ENCODE data around the gene ARID1A. TPM values are rescaled to one million over a fixed set of nuclear protein-coding genes. Genes with fewer than 3 reads are reported as not detected.

ARID1A gene
- total RNA-seq, 4 donors from 2014 or later = 49.6 to 90.0 (median 54.3) TPM

DNA sequence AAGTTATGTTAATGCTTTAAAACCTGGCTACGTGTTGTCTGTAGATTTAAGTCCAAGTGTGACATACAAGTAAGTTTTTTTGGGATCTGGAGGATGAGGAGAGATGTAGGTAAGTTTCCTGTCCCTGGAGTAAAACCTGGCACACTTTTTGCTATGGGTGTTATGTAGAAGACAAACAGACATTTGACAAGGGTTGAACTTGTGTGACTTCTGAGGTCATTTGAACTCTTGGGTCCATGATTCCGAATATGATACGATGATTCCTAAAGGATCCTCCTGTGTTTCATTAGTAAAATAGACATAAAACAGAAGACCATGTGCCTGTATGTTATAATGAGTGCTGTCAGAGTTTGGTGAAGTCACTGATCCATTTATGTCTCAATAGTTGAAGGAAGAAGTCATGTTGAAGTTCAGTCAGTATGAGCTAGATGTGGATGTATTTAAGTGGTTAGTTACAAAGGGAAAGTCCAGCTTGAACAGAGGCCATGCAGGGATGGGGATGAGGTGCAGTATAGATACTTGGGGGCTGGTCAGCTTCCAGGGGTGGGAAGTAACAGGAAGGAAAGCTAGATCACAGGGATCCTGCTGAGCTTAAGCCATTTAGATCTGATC lies 44.3 kb downstream of the ARID1A start:
- no peak for TF ChIP-seq POLR2A (IDR thresholded peaks at IDR 0.05)
- H3K36me3 ChIP-seq = peaks cover 0 to 73% (median 4%) of the 10 kb centered on the region in 3 donors
- H3K27me3 ChIP-seq = no peaks in the 10 kb centered on the region
- no peaks in the 10 kb centered on the region for H3K9me3 ChIP-seq
- H3K4me3 ChIP-seq = no peak overlapping the region
- H3K27ac ChIP-seq = peak overlapping the region in 2 of 4 donors; percentile 5 to 41
- WGBS, 2 donors = 64 to 76% methylated on average over 3 of the region's 3 CpGs
- H3K4me1 ChIP-seq = peaks cover 0 to 71% (median 20%) of the 10 kb centered on the region in 4 donors
- no peak for DNase-seq (ENCODE audit: low spot score in 2 of 2)

DNA sequence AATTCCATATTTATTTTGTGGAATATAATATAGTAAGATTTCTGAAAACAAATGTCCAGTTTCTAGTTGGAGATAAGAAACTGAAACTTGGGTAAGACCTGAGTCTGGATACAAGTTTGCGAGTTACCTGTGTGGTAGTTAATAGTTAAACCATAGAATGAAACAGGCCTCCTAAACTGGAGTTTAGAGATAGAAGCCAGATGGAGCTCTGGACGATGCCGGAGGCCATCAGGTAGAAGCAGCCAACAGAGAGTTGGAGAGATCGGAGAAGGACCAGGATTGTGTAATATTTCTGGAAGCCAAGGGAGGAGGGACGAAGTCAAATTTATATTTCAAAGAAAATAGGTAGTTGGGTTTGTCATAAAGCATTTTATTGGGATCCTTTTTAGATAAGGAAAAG lies 45.1 kb downstream of the ARID1A start:
- whole genome bisulfite sequencing, 2 donors = 83% methylated on average over 5 of the region's 5 CpGs
- Histone ChIP-seq H3K27me3 (no peaks in the 10 kb centered on the region), H3K4me1 (peaks cover 0 to 71% (median 22%) of the 10 kb centered on the region in 4 donors)

DNA sequence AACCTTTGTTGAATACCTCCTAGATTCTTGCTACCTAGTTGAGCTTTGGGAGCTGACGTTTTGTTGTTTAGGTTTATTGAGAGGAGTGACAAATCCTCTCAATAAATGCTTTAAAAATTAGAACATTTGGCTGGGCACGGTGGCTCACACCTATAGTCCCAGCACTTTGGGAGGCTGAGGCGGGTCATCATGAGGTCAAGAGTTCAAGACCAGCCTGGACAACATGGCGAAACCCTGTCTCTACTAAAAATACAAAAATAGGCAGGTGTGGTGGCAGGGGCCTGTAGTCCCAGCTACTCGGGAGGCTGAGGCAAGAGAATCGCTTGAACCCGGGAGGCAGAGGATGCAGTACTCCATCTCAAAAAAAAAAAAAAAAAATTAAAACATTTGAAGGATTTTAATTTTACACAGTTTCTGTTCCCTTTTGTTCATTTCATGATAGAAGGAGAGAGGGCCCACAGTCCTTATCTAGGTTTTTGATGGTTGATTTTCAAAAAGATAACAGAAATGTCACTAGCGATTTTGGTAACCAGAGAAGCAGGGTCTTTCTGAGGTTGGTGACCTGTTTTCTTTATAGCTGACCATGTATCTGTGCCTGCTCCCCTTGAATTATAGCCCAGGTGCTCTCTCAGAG lies 47.7 kb downstream of the ARID1A start:
- H3K36me3 ChIP-seq = peaks cover 0 to 64% (median 7%) of the 10 kb centered on the region in 3 donors
- no peaks in the 10 kb centered on the region for H3K27me3 ChIP-seq
- H3K4me1 ChIP-seq = peaks cover 0 to 90% (median 37%) of the 10 kb centered on the region in 4 donors
- WGBS, 2 donors = 78 to 80% methylated on average over 8 of the region's 8 CpGs
- peak overlapping the region in 3 of 4 donors; percentile 52 to 66 (median 53) for H3K27ac ChIP-seq
- TF ChIP-seq EP300 (IDR thresholded peaks at IDR 0.05) (no peak), CTCF (IDR thresholded peaks at IDR 0.05) (no peak), POLR2A (IDR thresholded peaks at IDR 0.05) (no peak)
- DNase-seq (ENCODE audit: low spot score in 2 of 2) = no peak
- no peaks in the 10 kb centered on the region for H3K9me3 ChIP-seq
- H3K4me3 ChIP-seq = no peak overlapping the region

More for the DNA sequence above, 45.1 kb downstream of the ARID1A start:
- Histone ChIP-seq H3K27ac (peak overlapping the region in 1 of 4 donors; percentile 3), H3K36me3 (peaks cover 0 to 73% (median 11%) of the 10 kb centered on the region in 3 donors), H3K4me3 (no peak overlapping the region), H3K9me3 (no peaks in the 10 kb centered on the region)
- DNase-seq (ENCODE audit: low spot score in 2 of 2) = no peak
- no peak for TF ChIP-seq POLR2A (IDR thresholded peaks at IDR 0.05)
- TF ChIP-seq CTCF (IDR thresholded peaks at IDR 0.05) = no peak
- TF ChIP-seq EP300 (IDR thresholded peaks at IDR 0.05) = no peak

- Histone ChIP-seq H3K27ac (peak overlapping the region in 3 of 4 donors; percentile 53 to 70 (median 66)), H3K4me1 (peaks cover 0 to 93% (median 36%) of the 10 kb centered on the region in 4 donors), H3K4me3 (no peak overlapping the region), H3K36me3 (peaks cover 0 to 60% (median 7%) of the 10 kb centered on the region in 3 donors), H3K9me3 (no peaks in the 10 kb centered on the region), H3K27me3 (no peaks in the 10 kb centered on the region)
- DNase-seq (ENCODE audit: low spot score in 2 of 2) = peak in 1 of 2 donors; percentile 65
- 49 to 53% methylated on average over 8 of the region's 8 CpGs for WGBS, 2 donors
- TF ChIP-seq POLR2A (IDR thresholded peaks at IDR 0.05) (no peak), CTCF (IDR thresholded peaks at IDR 0.05) (no peak), EP300 (IDR thresholded peaks at IDR 0.05) (peak in 1 of 2 donors; percentile 82)
Observed at GRCh38 chr1:26744075-26744959, 48.5 kb downstream of the ARID1A start.

GRCh38 chr1:26745191-26745590 lies 49.4 kb downstream of the ARID1A start:
- peak overlapping the region in 3 of 4 donors; percentile 53 to 70 (median 66) for H3K27ac ChIP-seq
- H3K27me3 ChIP-seq = no peaks in the 10 kb centered on the region
- no peak for DNase-seq (ENCODE audit: low spot score in 2 of 2)
- H3K4me1 ChIP-seq = peaks cover 0 to 95% (median 37%) of the 10 kb centered on the region in 4 donors
- no peak overlapping the region for H3K4me3 ChIP-seq
- TF ChIP-seq EP300 (IDR thresholded peaks at IDR 0.05) (no peak), CTCF (IDR thresholded peaks at IDR 0.05) (no peak), POLR2A (IDR thresholded peaks at IDR 0.05) (no peak)
- H3K9me3 ChIP-seq = no peaks in the 10 kb centered on the region
- H3K36me3 ChIP-seq = peaks cover 0 to 56% (median 11%) of the 10 kb centered on the region in 3 donors
- WGBS, 2 donors = 60 to 61% methylated on average over 5 of the region's 5 CpGs
